ENCODE results near the gene ATP2C1.

GRCh38 chr3:130851277-130851676 is 42.6 kb upstream of the ATP2C1 start:
- TF ChIP-seq POLR2A (IDR thresholded peaks at IDR 0.05; ENCODE audit: low read length): no peak
- no peak for TF ChIP-seq GATA1 (IDR thresholded peaks at IDR 0.05; ENCODE audit: low read depth, low read length)
